SU-DHL-6 (cell line): ENCODE data around the gene POLN.

Experiments used
- EZH2phosphoT487 ChIP-seq: fragments of 200-600 bp; sonication (generic), shearing (Covaris generic); conservative IDR thresholded peaks from 2 replicates; pipeline ENCODE4 v1.6.1; 2018; ENCODE audit warnings: mild to moderate bottlenecking, antibody characterized with exemption, low read length, moderate library complexity, mixed read lengths
- TF ChIP-seq, protein P1 (sequence below): fragments of 200-600 bp; sonication (generic); IDR thresholded peaks from one replicate; pipeline ENCODE4 v1.5.1; 2017; ENCODE audit warnings: antibody characterized with exemption, mild to moderate bottlenecking, low read length, moderate library complexity; ENCODE audit not compliant: insufficient read depth, poor library complexity, severe bottlenecking

DNA sequence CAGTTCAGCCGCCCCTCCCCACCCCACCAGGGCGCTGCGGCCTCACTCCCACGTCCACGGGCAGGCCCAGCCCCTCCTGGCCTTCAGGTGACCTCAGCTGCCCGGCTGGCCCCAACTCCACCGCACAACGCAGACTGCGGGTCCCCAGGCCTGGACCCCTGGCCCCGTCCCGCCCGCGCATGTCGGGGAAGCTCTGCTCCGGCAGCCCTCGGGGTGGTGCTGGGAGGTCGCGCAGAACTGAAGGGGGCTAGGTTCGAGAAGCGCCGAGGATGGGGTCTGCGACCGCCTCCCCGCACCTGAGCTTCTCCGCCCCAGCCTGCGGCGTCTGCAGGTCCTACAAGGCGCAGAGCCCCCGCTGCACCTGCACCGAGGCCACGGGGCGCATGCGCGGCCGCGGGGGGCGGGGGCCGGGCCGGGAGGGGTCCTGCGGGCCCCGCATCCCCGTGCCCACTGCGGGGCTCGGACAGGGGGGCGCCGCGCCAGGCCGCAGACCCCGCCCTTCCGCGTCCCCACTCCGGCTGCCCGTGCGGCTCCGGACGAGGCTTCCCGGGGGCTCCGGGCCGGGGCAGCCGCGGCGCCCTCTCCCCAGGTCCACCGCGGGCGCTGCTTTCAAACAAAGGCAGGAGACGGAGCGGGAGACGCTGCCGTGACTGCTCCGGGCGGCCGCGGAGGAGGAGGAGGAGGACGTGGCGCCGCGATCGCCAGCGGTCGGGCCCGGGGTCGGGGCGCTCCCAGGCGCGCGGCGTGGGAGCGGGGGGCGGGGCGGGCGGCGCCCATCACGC is 183.5 kb downstream of the POLN start:
- TF ChIP-seq, protein P1, sequence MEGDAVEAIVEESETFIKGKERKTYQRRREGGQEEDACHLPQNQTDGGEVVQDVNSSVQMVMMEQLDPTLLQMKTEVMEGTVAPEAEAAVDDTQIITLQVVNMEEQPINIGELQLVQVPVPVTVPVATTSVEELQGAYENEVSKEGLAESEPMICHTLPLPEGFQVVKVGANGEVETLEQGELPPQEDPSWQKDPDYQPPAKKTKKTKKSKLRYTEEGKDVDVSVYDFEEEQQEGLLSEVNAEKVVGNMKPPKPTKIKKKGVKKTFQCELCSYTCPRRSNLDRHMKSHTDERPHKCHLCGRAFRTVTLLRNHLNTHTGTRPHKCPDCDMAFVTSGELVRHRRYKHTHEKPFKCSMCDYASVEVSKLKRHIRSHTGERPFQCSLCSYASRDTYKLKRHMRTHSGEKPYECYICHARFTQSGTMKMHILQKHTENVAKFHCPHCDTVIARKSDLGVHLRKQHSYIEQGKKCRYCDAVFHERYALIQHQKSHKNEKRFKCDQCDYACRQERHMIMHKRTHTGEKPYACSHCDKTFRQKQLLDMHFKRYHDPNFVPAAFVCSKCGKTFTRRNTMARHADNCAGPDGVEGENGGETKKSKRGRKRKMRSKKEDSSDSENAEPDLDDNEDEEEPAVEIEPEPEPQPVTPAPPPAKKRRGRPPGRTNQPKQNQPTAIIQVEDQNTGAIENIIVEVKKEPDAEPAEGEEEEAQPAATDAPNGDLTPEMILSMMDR = no peak
- TF ChIP-seq EZH2phosphoT487 = no peak
